Limb (tissue), 2 donors: Measurements from ENCODE around the gene MAP3K21.

ENCODE experiments used
- DNase-seq, 2 donors: peaks; one replicate each; pipeline ENCODE4 v3.0.0-alpha.2; 2016; ENCODE audit errors: extremely low spot score in 2 of 2

The MAP3K21 gene

DNA sequence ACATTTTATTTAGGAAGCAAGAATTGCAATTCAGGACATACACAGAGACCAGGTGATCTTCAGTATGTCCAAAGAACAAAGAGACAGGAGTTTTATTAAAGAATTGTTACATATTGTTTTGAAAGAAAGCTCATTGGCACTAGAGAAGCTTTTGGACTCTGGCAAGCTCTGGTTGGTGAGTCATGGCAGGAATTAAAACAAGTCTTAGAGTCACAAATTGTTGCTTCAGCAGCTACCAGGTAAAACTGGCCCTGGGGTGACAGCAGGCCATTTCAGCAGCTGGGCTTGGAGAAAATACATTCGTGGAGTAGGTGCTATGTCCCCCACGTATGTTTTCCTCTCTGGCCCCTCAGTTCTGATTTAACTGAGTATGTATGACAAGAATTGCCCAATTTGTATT lies 58.8 kb downstream of the MAP3K21 start:
- DNase-seq: no peak

- DNase-seq: no peak
Measured at GRCh38 chr1:233387585-233387984, 60.1 kb downstream of the MAP3K21 start.

DNA sequence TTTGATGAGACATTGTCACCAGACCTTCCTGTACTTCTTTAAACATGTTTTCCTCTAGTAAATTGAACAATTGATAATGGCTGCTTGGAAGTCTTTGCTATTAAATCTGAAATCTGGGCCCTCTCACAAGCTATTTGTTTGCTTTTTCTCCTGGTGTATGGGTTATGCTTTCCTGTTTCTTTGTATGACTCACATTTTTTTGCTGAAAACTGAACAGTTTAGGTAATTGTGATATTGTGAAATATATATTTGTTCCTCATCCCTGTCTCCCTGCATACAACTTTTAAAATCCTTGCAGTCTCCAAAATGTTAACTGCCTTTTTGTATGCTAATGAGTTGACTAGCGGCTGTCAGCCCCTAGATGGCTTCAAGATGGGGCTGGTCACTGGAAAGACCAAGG lies 61.6 kb downstream of the MAP3K21 start:
- DNase-seq: no peak

DNA sequence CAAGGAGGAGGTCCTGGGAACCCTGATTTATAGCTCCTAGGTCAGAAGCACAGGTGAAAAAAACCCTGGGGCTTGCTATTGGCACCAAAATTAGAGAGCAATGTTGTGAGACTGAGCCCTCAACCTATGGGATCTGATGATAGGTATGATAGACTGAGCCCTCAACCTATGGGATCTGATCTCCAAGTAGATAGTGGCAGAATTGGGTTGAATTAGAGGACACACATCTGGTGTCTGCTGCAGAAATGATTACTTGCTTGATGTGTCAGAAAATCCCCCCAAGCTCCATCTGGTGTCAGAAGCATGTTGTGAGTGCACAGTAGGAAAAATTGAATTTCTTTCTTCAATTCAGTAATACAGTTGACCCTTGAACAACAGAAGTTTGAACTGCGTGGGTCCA lies 62.4 kb downstream of the MAP3K21 start:
- DNase-seq: no peak

- no peak for DNase-seq
Measured at GRCh38 chr1:233390842-233391737, 63.6 kb downstream of the MAP3K21 start.

DNA sequence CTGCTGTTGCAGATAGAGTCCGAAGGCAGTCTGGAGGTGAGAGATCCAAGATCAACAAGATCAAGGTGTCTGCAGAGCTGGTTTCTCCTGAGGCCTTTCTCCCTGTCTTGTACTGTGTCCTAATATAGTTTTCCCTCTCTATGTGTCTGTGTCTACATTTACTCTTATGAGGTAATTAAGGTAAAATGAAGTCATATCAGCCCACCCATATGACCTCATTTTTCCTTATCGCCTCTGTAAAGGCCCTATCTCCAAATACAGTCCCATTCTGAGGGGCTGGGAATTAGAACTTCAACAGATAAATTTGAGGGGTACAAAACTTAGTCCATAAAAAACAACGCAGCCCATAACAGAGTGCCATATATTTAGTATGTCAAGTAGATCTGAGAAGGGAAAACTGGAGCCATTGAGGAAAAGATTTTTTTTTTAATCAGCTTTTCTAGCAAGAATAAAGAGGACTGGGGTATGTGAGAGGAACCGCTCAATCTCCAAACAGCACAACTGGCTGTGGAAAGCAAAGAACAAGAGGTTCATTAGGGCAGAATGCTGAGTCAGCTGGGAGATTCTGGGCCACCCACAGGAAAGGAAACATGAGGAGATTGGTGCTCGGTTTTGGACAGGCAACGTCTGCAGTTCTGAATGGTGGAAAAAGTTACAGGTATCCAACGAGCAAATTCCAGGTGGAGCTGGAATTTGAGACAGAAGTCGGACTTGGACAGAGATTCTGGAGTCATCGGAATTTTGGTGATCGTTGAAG lies 65.7 kb downstream of the MAP3K21 start:
- no peak for DNase-seq

DNA sequence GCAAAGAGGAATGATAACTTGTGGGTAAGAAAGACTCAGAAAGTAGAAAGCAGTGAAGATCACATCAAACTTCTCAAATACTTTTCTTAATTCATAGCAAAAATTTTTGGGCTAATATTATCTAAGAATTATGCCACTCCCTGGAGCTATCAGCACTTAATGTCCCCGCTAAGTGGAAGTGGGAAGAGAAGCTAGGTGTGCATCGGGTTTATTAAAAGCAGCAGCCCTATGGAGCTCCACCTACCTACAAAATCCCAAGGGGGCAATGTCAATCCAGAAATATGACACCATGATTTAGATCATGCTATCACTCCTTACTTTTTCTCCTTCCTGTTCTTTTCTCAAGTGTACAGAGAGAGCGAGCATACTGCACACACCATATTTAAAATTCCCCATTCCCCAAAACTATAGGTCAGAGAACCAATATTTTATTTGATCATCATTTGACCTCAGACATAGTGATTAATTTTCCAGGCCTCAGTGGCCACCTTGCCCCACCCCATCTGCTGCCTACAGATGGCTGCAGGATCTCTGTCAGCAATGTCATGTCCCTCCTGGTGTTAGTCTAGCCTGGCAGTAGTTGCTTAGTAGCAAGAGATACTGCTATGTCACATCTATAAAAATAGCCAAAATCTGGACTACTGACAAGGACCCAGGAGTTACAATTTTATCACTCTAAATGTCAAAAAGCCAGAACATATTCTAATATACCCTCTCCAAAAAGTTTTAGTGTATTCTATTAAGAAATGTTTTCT lies 66.6 kb downstream of the MAP3K21 start:
- no peak for DNase-seq

- peak in 1 of 2 donors; percentile 70 for DNase-seq
Measured at GRCh38 chr1:233394860-233395717, 67.6 kb downstream of the MAP3K21 start.

DNA sequence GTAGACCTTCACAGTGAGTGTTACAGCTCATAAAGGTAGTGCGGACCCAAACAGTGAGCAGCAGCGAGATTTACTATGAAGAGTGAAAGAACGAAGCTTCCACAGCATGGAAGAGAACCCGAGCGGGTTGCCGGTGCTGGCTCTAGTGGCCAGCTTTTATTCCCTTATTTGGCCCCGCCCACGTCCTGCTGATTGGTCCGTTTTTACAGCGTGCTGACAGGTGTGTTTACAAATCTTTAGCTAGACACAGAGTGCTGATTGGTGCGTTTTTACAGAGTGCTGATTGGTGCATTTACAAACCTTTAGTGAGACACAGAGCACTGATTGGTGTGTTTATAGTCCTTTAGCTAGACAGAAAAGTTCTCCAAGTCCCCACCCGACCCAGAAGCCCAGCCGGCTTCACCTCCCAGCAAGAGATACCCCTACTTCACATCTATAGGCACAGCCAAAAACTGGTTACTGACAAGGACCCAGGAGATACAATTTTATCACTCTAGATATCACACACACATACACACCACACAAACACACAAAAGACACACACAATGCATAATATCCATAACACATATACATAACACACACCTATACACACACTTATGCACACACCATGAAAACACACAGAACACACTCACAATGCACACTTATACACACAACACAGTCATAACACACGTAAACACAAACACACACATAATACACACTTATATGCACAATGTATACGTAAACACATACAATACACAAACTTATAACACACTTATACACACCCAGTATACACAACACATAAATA lies 68.5 kb downstream of the MAP3K21 start:
- DNase-seq: no peak

DNA sequence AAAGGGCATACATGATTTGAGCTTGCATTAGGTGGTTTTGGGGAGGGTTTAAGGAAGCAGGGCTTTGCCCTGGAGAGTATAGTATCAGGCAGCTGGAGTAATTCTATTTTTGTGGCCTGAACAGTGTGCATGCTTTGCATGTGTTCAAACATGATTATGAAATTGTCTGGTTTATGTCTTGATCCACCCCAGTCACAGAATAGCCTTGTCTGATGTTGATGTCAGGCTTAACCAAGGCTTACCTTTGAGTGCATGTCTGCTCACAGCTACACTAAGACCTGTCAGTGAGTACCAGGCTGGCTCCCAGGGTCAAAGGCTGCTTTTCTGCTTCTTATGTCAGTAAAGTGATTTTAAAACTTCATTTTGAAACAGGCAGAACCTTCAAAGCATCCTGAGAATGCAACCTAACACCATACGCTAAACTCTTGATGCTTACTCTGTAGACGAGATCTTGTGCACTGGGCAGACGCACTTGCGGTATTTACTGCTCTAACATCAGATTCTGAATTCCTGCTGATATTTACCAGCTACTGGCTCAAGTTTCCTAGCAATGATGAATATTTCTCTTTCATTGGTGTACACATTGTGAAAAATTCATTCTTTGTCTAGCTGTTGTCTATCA lies 78.9 kb downstream of the MAP3K21 start:
- no peak for DNase-seq

DNA sequence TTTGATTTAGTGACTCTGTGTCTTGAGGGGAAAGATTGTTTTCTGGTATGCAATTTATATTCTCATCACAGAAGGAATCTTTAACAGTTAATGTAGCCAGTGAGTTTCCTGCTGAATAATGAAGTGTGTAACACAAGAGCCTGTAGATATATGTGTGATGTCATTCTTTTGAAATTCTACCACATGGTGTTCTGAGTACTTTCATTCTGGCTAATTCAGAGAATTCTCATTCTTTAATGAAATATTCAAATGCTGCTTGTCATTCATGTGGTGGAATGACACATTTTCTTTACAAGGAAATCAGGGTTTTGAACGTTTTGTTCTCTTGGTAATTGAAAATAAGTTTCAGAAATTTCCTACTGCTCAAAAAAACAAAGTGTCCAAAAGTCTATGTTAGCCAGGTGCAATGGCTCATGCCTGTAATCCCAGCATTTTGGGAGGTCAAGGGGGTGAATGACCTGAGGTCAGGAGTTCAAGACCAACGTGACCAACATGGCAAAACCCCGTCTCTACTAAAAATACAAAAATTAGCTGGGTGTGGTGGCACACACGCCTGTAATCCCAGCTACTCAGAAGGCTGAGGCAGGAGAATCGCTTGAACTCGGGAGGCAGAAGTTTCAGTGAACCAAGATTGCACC lies 79.6 kb downstream of the MAP3K21 start:
- no peak for DNase-seq

GRCh38 chr1:233409540-233409939 lies 82.0 kb downstream of the MAP3K21 start:
- no peak for DNase-seq

- DNase-seq: no peak
Measured at GRCh38 chr1:233410906-233411305, 83.4 kb downstream of the MAP3K21 start.

GRCh38 chr1:233412812-233413211 lies 85.3 kb downstream of the MAP3K21 start:
- DNase-seq: no peak

DNA sequence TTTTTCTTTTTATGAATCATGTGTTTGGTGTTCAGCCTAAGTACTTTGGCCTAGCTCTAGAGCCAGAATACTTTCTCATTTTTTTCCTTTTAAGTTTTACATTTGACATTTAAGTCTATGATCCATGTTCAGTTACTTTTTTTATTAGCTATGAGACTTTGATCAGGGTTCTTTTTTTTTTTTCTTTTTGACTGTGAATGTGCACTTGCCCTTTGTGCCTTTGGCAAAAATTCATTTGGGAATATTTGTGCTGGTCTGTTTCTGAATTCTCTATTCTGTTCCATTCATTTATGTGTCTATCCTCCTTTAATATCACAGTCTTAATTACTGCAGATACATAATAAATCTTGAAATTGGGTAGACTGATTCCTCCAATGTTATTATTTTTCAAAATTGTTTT lies 93.8 kb downstream of the MAP3K21 start:
- DNase-seq: no peak

GRCh38 chr1:233424779-233425178 lies 97.3 kb downstream of the MAP3K21 start:
- DNase-seq: no peak

DNA sequence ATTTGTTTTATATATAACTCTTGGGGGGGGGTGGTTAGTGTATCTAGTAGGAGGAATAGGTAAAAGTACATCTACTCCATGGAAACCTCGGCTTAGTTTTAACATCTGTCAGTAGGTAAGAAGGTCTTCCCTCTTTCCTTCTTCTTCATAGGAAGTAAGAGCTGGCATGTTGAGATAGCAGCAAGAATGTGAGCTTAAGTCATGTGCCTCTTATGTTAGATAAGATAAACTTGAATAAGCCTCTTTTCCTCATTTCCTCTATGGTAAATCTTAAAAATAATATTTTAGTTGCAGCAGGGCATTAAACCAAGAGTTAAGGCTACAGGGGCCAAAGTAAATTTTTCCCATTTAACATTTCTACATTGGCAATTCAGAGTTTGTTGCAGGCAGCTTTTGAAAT lies 100.4 kb downstream of the MAP3K21 start:
- DNase-seq: no peak

DNA sequence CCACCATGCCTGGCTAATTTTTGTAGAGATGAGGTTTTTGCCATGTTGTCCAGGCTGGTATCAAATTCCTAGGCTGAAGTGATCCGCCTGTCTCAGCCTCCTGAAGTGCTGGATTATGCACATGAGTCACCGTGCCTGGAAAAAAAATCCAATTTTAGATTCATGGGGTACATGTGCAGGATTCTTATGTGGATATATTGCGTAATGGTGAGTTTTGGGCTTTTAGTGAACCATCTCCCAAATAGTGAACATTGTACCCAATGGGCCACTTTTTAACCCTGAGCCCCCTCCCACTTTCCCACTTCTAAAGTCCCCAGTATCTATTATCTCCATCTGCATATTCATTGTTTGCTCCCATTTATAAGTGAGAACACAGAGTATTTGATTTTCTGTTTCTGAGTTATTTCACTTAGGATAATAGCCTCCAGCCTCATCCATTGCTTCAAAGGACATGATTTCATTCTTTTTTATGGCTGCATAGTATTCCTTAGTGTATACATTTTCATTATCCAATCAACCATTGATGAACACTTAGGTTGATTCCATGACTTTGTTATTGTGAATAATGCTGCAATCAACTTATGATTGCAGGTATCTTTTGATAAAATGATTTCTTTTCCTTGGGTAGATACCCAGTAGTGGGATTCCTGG lies 104.4 kb downstream of the MAP3K21 start:
- no peak for DNase-seq

DNA sequence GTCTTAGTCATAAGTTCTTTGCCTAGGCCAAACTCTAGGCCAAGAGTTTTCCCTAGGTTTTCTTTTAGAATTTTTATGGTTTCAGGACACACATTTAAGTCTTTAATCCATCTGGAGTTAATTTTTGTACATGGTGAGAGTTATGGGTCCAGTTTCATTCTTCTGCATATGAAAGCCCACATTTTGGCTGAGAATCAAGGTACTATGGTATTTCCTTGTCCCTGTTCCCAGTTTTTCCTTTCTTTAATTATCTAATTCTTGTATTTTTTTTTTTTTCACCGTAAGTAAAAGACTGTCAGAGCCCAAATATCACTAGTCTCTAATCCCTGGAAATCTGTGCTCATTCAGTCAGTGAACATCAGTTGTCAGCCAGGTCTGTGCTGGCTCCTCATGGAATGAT lies 105.4 kb downstream of the MAP3K21 start:
- DNase-seq: no peak
